Astrocyte (in vitro differentiated cells and primary cell): ENCODE results near the gene RNF123.

Experiments
- CTCF ChIP-seq: IDR thresholded peaks from 2 replicates; pipeline ENCODE4 v1.5.1; 2011; ENCODE audit warnings: low read depth, mild to moderate bottlenecking, inconsistent platforms, low read length, moderate library complexity; ENCODE audit not compliant: insufficient read depth
- EZH2 ChIP-seq: IDR thresholded peaks from 2 replicates; pipeline ENCODE4 v1.6.1; 2012; ENCODE audit warnings: mild to moderate bottlenecking, low read length, inconsistent platforms; ENCODE audit not compliant: insufficient read depth

GRCh38 chr3:49716169-49716568 is 26.8 kb downstream of the RNF123 start:
- no peak for TF ChIP-seq CTCF
- no peak for TF ChIP-seq EZH2
